IMR-90 (cell line): ENCODE data around the gene SCRN2. TPM values are rescaled to one million over a fixed set of nuclear protein-coding genes. Genes with fewer than 3 reads are reported as not detected.

Source experiments
- ATAC-seq: fragments of 200-7000 bp; cut with Tn5 transposase; 2 replicates; pipeline ENCODE4 v1.9.1; 2020; ENCODE audit warnings: low read depth, mild to moderate bottlenecking, moderate library complexity
- BruUV-seq: library from RNA; stranded (reverse); fragments of 400-500 nt; replicated peaks from 2 replicates; lab custom pipeline; 2021; lab: Mats Ljungman, UMichigan
- CTCF ChIA-PET: fragments of 300-600 bp; formaldehyde crosslinking; extraction: SDS; loops from one replicate; lab custom pipeline; 2021; ENCODE audit warnings: antibody characterized with exemption; lab: Yijun Ruan, JAX
- POLR2A ChIA-PET: fragments of 300-600 bp; sonication (Branson Sonifier 250); formaldehyde crosslinking; loops from one replicate; lab custom pipeline; 2022; ENCODE audit warnings: antibody characterized with exemption; ENCODE audit not compliant: unreplicated experiment; lab: Charles Lee
- DNase-seq: peaks from one replicate; pipeline ENCODE4 v3.0.0; 2013
- H2AFZ ChIP-seq: replicated peaks from 2 replicates; pipeline ENCODE3; 2013; ENCODE audit warnings: low read length, mild to moderate bottlenecking; ENCODE audit not compliant: poor library complexity
- H2AK5ac ChIP-seq: 2 replicates; pipeline ENCODE4 v1.6.1; 2013; ENCODE audit warnings: low read depth, low read length, inconsistent platforms
- H2AK9ac ChIP-seq: replicated peaks from 2 replicates; pipeline ENCODE3; 2013; ENCODE audit warnings: mild to moderate bottlenecking, low read depth, low read length, moderate library complexity; ENCODE audit not compliant: poor library complexity
- H2BK120ac ChIP-seq: 2 replicates; pipeline ENCODE4 v1.6.1; 2013; ENCODE audit warnings: low read depth, low read length, inconsistent platforms
- H2BK15ac ChIP-seq: 3 replicates; pipeline ENCODE4 v1.6.1; 2013; ENCODE audit warnings: low read depth, low read length, inconsistent platforms
- H2BK20ac ChIP-seq: 2 replicates; pipeline ENCODE4 v1.6.1; 2013; ENCODE audit warnings: low read depth, mild to moderate bottlenecking, inconsistent platforms, low read length, moderate library complexity
- H2BK5ac ChIP-seq: 2 replicates; pipeline ENCODE4 v1.6.1; 2013; ENCODE audit warnings: mild to moderate bottlenecking, low read depth, low read length, inconsistent platforms; ENCODE audit not compliant: poor library complexity, severe bottlenecking
- H3K14ac ChIP-seq: replicated peaks from 2 replicates; pipeline ENCODE4 v1.6.1; 2013; ENCODE audit warnings: low read depth, low read length, inconsistent platforms
- H3K18ac ChIP-seq: 2 replicates; pipeline ENCODE4 v1.6.1; 2013; ENCODE audit warnings: low read depth, low read length, control low read depth
- H3K23ac ChIP-seq: 2 replicates; pipeline ENCODE4 v1.6.1; 2013; ENCODE audit warnings: low read depth, low read length, inconsistent platforms
- H3K27ac ChIP-seq: 2 replicates; pipeline ENCODE4 v1.5.1; 2013; ENCODE audit warnings: mild to moderate bottlenecking, control low read depth, low read length; ENCODE audit not compliant: insufficient read depth
- H3K27me3 ChIP-seq: 2 replicates; pipeline ENCODE4 v1.6.1; 2013; ENCODE audit warnings: low read length; ENCODE audit not compliant: control insufficient read depth, insufficient read depth
- H3K36me3 ChIP-seq: 2 replicates; pipeline ENCODE4 v1.6.1; 2013; ENCODE audit warnings: low read length, mixed read lengths; ENCODE audit not compliant: control insufficient read depth, insufficient read depth
- H3K4ac ChIP-seq: 2 replicates; pipeline ENCODE4 v1.6.1; 2013; ENCODE audit warnings: low read depth, low read length, inconsistent platforms
- H3K4me1 ChIP-seq: 2 replicates; pipeline ENCODE4 v1.6.1; 2013; ENCODE audit warnings: low read length, mixed read lengths; ENCODE audit not compliant: control insufficient read depth, insufficient read depth
- H3K4me2 ChIP-seq: 2 replicates; pipeline ENCODE4 v1.6.1; 2013; ENCODE audit warnings: low read depth, mild to moderate bottlenecking, control low read depth, low read length, moderate library complexity
- H3K4me3 ChIP-seq: 2 replicates; pipeline ENCODE4 v1.5.1; 2013; ENCODE audit warnings: low read depth, mild to moderate bottlenecking, control low read depth, low read length, moderate library complexity; ENCODE audit not compliant: insufficient read depth
- H3K56ac ChIP-seq: 2 replicates; pipeline ENCODE4 v1.6.1; 2013; ENCODE audit warnings: low read length, inconsistent platforms; ENCODE audit not compliant: insufficient read depth; ENCODE audit errors: extremely low read depth
- H3K79me1 ChIP-seq, 2 experiments: 2 replicates each; pipeline ENCODE4 v1.6.1; 2013; ENCODE audit warnings: low read length in 2 of 2, inconsistent platforms in 1 of 2, low read depth in 1 of 2
- H3K9ac ChIP-seq: 2 replicates; pipeline ENCODE4 v1.6.1; 2013; ENCODE audit warnings: low read depth, low read length, control low read depth
- H3K9me1 ChIP-seq: 2 replicates; pipeline ENCODE4 v1.6.1; 2013; ENCODE audit warnings: low read length, inconsistent platforms; ENCODE audit not compliant: insufficient read depth
- H3K9me3 ChIP-seq: 2 replicates; pipeline ENCODE4 v1.6.1; 2013; ENCODE audit warnings: low read length; ENCODE audit not compliant: control insufficient read depth, insufficient read depth
- H4K20me1 ChIP-seq: 2 replicates; pipeline ENCODE4 v1.6.1; 2013; ENCODE audit warnings: low read length, inconsistent platforms; ENCODE audit not compliant: insufficient read depth
- H4K5ac ChIP-seq: 2 replicates; pipeline ENCODE4 v1.6.1; 2013; ENCODE audit warnings: mild to moderate bottlenecking, low read depth, low read length, control low read depth
- H4K8ac ChIP-seq, 2 experiments: 2 replicates each; pipeline ENCODE4 v1.6.1; 2013; ENCODE audit warnings: low read depth in 2 of 2, low read length in 2 of 2, control low read depth in 1 of 2, inconsistent platforms in 1 of 2
- H4K91ac ChIP-seq: 2 replicates; pipeline ENCODE4 v1.6.1; 2013; ENCODE audit warnings: low read depth, low read length, inconsistent platforms; ENCODE audit not compliant: insufficient read depth
- CEBPB ChIP-seq: IDR thresholded peaks from 2 replicates; pipeline ENCODE4 v1.6.1; 2012; ENCODE audit warnings: low read depth, low read length, improper control_type of control experiment
- FOS ChIP-seq: fragments of 150-350 bp; IDR thresholded peaks from 2 replicates; pipeline ENCODE4 v1.6.1; 2016; ENCODE audit warnings: low read depth, low read length
- NFE2L2 ChIP-seq: fragments of 150-350 bp; IDR thresholded peaks from 2 replicates; pipeline ENCODE4 v1.6.1; 2016; ENCODE audit warnings: low read depth, mild to moderate bottlenecking, low read length
- RCOR1 ChIP-seq: IDR thresholded peaks from 2 replicates; pipeline ENCODE4 v1.6.1; 2012; ENCODE audit warnings: mild to moderate bottlenecking, low read length, improper control_type of control experiment; ENCODE audit not compliant: insufficient replicate concordance
- RFX5 ChIP-seq: IDR thresholded peaks from 2 replicates; pipeline ENCODE4 v1.8.0; 2012; ENCODE audit warnings: low read depth, mild to moderate bottlenecking, low read length, moderate library complexity
- WGBS, 2 experiments: methylation state at CpG; one replicate each; pipeline versions ENCODE4 v1.1.5 to v1.1.7; 2013; ENCODE audit warnings: missing lambda C conversion rate in 2 of 2; ENCODE audit not compliant: insufficient read length in 1 of 2; ENCODE audit errors: extremely low coverage in 2 of 2; 5-methylcytosine and 5-hydroxymethylcytosine counted together
- dilution Hi-C: fragments of 300-500 bp; cut with HindIII; formaldehyde crosslinking; loops from one replicate; pipeline ENCODE4 v1.14.3; 2018; ENCODE audit warnings: low sequenced_read_pairs; ENCODE audit not compliant: unreplicated experiment
- in situ Hi-C: fragments of 300-500 bp; cut with MboI; formaldehyde crosslinking; loops from 3 replicates; pipeline ENCODE4 v1.14.3; 2019; ENCODE audit warnings: low sequenced_read_pairs, inconsistent platforms, mixed read lengths
- intact Hi-C: fragments of 100-400 bp; cut with micrococcal nuclease; formaldehyde crosslinking; loops from 2 replicates; pipeline ENCODE4 v1.10.0; 2022
- polyA plus RNA-seq, 3 experiments: library from polyadenylated mRNA; depleted of rRNA; stranded (reverse); fragments of >200 nt; gene quantifications; 2 replicates each; pipeline ENCODE4 v1.2.3, GENCODE V29; 2012; ENCODE audit warnings: low replicate concordance in 1 of 3
- total RNA-seq: library from RNA; depleted of rRNA; stranded (reverse); fragments of >200 nt; gene quantifications from 2 replicates; pipeline ENCODE4 v1.2.3, GENCODE V29; 2012

The SCRN2 gene
- total and polyA plus RNA-seq, 2 of the 4 experiments (the other 2 are of a cell fraction) = 17.2 to 31.0 TPM

DNA sequence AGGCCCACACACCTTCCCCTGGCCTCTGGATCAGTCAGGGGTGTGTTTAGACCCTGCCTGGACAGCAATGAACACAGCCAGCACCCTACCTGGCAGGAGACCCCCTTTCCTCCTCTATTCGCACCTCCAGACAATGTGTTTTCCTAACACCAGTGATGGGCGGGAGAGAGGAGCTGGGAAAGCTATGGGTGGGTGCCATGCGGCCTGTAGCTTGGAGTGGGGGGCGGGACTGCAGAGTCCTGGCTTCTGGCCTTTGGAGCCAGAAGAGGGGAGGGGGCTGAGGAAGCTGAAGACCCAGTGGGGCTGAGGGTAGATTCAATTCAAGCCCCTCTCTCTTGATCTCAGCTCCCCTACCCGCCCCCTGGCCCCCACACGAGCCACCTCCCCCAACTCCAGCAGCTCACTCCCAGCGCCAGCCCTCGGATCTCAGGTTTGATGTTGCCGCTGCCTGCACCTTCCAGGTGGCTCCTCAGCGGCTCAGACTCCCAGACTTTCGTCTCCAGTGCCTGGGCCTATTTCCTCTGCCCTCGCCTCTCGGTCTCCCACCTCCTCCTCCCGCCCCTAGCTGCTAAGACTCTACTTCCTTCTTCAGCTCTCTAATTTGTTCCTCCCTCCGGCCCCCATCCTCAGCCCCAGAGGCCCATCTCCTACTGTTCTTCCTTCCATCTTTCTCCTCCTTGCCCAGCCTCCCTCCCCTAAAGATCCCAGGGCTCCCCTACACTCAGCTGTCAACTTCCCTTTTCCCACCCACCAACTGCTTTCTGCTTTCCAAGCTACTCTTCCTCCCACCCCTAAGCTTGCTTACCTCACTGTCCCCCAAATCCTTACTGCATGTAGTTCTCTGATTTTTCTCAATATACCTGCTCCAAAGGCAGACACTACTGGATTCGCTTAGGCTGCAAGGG is 16.7 kb upstream of the SCRN2 start:
- ChIA-PET CTCF (no interaction called here), POLR2A (interaction anchor here (0.6 kb wide), 1 partner anchor 30 kb away, joined by 4 read pairs; no protein-coding TSS in a partner anchor)
- H3K9me3 ChIP-seq = no peaks in the 10 kb centered on the region
- H3K9ac ChIP-seq = no peak overlapping the region
- H3K79me1 ChIP-seq = no peaks in the 10 kb centered on the region
- H4K20me1 ChIP-seq = no peaks in the 10 kb centered on the region
- no peak overlapping the region for H4K91ac ChIP-seq
- no peak overlapping the region for H3K56ac ChIP-seq
- H4K8ac ChIP-seq = no peak overlapping the region
- intact Hi-C loops = no loop called here
- H3K9me1 ChIP-seq = peaks cover 3% of the 10 kb centered on the region
- TF ChIP-seq RFX5 (no peak), CEBPB (no peak), NFE2L2 (no peak), FOS (no peak), RCOR1 (no peak)
- no peak overlapping the region for H4K5ac ChIP-seq
- no peak for ATAC-seq
- no peak overlapping the region for H2BK120ac ChIP-seq
- dilution Hi-C loops = no loop called here
- H2BK20ac ChIP-seq = no peak overlapping the region
- H3K18ac ChIP-seq = no peak overlapping the region
- H3K36me3 ChIP-seq = no peaks in the 10 kb centered on the region
- DNase-seq = no peak
- H3K4ac ChIP-seq = no peak overlapping the region
- H2AK5ac ChIP-seq = no peak overlapping the region; the same call in 1 of the 2 replicates
- WGBS, 2 experiments = 61% methylated on average over 6 of the region's 16 CpGs; no CpG with 5 or more reads in 1 of the 2 experiments
- peaks cover 4% of the 10 kb centered on the region for H3K4me1 ChIP-seq
- BruUV-seq = no TSS peak
- no peak overlapping the region for H2BK15ac ChIP-seq
- H2BK5ac ChIP-seq = no peak overlapping the region
- no peak overlapping the region for H3K4me2 ChIP-seq
- no peak overlapping the region for H2AFZ ChIP-seq
- H2AK9ac ChIP-seq = no peak overlapping the region
- H3K4me3 ChIP-seq = no peak overlapping the region
- H3K27ac ChIP-seq = no peak overlapping the region
- H3K27me3 ChIP-seq = peaks cover 46% of the 10 kb centered on the region
- no peak overlapping the region for H3K14ac ChIP-seq
- no peak overlapping the region for H3K23ac ChIP-seq
- in situ Hi-C loops = no loop called here
